Fibroblast of the aortic adventitia (primary cell): ENCODE results near the gene RDH5. TPM values are rescaled to one million over a fixed set of nuclear protein-coding genes. Genes with fewer than 3 reads are reported as not detected.

Experiments
- DNase-seq: peaks from one replicate; pipeline ENCODE4 v3.0.0-alpha.2; 2010; ENCODE audit warnings: low read depth
- H3K4me3 ChIP-seq: 2 replicates; pipeline ENCODE4 v1.5.1; 2011; ENCODE audit warnings: low read depth, mild to moderate bottlenecking, control low read depth, low read length, moderate library complexity
- total RNA-seq: library from RNA; depleted of rRNA; stranded (reverse); fragments of >200 nt; gene quantifications from 2 replicates; pipeline ENCODE4 v1.2.3, GENCODE V29; 2012; ENCODE audit warnings: low replicate concordance
- TF ChIP-seq, protein P1 (sequence below): IDR thresholded peaks from 2 replicates; pipeline ENCODE4 v1.5.1; 2011; ENCODE audit warnings: mild to moderate bottlenecking, low read length, control low read depth, inconsistent platforms; ENCODE audit not compliant: insufficient read depth

The RDH5 gene
- total RNA-seq, 1 donor: 17.7 TPM

DNA sequence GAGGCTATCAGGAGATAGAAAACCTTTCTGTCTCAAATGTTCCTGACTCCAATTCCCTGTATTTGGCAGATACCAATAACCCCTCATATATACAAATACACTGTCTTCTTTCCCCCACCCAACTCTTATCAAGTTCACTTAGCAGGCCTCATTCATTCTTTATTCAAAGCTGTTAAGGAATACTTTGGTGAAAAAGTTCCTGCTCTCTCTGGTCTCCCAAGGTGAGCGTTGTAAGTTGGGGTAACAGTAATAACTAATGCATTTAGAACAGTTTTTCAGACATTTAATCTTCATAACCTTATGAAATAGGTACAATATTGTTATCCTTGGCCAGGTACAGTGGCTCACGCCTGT is 18.8 kb downstream of the RDH5 start:
- TF ChIP-seq, protein P1, sequence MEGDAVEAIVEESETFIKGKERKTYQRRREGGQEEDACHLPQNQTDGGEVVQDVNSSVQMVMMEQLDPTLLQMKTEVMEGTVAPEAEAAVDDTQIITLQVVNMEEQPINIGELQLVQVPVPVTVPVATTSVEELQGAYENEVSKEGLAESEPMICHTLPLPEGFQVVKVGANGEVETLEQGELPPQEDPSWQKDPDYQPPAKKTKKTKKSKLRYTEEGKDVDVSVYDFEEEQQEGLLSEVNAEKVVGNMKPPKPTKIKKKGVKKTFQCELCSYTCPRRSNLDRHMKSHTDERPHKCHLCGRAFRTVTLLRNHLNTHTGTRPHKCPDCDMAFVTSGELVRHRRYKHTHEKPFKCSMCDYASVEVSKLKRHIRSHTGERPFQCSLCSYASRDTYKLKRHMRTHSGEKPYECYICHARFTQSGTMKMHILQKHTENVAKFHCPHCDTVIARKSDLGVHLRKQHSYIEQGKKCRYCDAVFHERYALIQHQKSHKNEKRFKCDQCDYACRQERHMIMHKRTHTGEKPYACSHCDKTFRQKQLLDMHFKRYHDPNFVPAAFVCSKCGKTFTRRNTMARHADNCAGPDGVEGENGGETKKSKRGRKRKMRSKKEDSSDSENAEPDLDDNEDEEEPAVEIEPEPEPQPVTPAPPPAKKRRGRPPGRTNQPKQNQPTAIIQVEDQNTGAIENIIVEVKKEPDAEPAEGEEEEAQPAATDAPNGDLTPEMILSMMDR: no peak
- no peak overlapping the region for H3K4me3 ChIP-seq
- no peak for DNase-seq

DNA sequence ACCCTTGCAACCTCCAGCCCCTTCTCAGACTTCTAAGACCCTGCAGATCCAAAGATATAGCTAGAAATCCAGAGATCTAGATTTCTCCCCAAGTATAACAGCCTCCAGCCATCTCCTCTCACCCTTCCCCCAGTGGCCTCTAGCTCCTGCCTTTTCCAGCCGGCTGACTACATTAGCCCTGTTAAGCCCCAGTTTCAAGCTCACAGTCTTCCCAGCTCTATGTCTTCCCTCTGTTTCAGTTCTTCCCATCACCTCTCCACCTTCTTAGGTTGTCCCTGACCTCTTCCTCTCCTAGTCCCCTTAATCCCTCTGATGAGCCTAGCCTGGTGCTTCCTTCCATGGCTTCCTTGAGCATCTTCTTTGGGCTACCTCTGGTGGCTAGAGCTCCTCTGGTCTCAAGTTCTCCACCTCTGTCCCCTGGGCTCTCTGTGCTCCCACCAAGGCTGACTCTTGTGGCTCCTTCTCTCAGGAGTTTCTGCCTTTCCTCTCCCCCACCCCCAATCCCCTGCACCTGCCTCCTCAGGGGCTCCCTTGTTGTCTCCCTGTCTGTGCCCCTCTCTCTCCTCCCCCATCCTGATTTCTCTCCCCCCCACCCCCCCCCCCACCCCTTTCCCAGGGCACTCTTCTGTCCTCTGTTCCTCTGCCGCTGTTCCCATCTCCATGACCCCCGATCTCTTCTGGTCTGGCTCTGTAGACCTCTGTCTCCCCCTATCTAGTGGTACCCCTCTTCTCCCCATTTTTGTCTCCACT is 21.9 kb downstream of the RDH5 start:
- no peak for DNase-seq
- peak overlapping the region; percentile 62 for H3K4me3 ChIP-seq
- TF ChIP-seq, protein P1: no peak

DNA sequence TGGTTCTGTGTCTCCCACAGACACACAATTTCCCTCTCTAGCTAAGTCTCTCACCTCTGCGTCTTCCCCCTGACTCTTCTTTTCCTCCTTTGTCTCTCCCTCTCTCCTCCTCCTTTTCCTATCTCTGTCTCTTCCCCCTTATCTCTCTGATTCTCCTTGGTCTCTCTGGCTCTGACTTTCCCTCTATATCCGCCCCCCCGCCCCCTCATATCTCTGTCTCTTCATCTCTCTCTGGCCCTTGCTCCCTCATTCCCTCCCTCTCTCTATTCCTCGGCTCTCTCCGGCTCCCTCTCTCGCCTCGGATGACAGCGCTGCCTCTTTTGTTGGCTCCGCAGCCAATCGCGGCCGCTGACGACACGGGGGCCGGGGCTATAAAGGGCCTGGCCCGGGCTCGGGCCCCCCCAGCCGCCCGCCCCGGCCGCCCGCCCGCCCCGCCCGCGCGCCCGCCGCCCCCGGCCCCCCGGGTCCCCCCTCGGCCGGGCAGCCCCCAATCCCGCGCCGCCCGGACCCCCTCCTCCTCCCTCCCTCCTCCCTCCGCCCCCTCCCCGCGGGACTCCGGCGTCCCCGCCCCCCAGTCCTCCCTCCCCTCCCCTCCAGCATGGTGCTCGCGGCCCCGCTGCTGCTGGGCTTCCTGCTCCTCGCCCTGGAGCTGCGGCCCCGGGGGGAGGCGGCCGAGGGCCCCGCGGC is 22.7 kb downstream of the RDH5 start, which contains the start of gene GDF11:
Gene GDF11 (plus strand): TSS at position 404 of the 687 bp plus-strand sequence. CDS start 195 bp downstream, at position 599.
- TF ChIP-seq, protein P1: no peak
- DNase-seq: peak; percentile 73
- H3K4me3 ChIP-seq: peak within 1 kb of the TSS; percentile 80

DNA sequence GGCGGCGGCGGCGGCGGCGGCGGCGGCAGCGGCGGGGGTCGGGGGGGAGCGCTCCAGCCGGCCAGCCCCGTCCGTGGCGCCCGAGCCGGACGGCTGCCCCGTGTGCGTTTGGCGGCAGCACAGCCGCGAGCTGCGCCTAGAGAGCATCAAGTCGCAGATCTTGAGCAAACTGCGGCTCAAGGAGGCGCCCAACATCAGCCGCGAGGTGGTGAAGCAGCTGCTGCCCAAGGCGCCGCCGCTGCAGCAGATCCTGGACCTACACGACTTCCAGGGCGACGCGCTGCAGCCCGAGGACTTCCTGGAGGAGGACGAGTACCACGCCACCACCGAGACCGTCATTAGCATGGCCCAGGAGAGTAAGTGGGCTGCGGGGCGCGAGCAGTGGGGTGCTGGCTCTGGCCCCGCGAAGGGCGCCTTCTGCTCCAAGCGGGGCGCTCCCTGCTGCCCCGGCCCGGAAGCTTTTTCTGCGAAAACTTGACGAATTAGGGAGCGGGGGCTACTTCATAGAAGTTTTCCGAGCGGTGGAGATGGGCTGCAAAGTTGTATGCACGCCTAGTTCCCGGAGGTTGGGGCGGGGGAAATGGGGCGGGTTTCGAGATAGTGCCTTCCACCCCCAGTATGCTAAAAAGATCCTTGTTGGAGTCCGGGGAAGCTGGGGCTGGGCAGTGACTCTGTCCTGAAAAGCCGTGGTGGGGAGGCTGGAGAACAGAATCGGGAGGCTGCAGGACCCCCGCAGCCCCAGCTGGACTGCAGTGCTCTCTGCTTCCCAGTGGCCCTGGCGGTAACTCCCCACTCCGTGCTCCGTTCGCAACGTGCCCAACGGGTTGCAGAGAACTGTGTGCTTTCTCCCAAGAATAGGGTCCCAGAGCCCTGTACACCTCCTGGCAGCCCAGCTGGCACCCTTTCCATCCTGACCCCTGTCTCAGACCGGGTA is 23.5 kb downstream of the RDH5 start:
- TF ChIP-seq, protein P1: peak; percentile 7
- DNase-seq: peak; percentile 59
- peak overlapping the region; percentile 80 for H3K4me3 ChIP-seq

DNA sequence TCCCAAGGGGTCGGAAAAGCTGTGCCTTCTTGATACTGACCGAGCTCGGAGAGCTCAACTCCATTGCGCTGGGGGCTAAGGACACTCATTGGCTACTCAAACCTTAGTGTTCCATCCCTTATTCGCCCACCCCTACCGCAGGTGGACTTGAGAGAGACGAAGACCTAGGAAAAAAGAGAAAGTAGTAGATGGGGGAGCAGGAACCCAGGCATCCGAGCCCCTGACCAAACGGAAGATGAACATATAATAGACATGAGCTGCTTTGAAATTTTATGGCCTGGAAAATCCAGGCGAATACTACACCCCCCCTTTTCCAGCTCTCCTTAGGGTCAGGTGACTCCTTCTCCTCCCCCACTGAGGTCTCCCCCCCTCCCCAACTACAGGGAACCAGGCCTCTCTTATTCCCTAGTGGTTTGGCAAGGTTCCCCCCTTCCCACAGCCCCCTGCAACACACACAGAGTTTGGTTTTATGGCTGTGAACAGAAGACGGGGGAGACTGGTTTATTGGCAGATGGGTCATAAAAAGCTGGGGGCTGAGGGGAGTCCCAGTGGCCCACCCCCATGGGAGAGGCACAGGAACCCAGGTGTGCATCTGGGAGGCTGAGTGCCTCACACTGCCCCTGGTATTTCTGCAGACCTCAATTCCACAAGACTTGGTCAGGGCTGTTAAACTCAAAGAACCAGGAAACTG is 24.3 kb downstream of the RDH5 start:
- no peak for DNase-seq
- TF ChIP-seq, protein P1: no peak
- peak overlapping the region; percentile 80 for H3K4me3 ChIP-seq
